BJ (cell line): ENCODE measurements around the gene HEBP1. TPM values are rescaled to one million over a fixed set of nuclear protein-coding genes. Genes with fewer than 3 reads are reported as not detected.

Experiments
- CTCF ChIA-PET: fragments of 350-600 bp; formaldehyde crosslinking; extraction: SDS; loops from one replicate; lab custom pipeline; 2021; ENCODE audit warnings: antibody characterized with exemption, inconsistent platforms; lab: Yijun Ruan, JAX
- POLR2A ChIA-PET: fragments of 300-600 bp; sonication (Branson Sonifier 250); formaldehyde crosslinking; extraction: SDS; loops from one replicate; lab custom pipeline; 2021; ENCODE audit warnings: antibody characterized with exemption; lab: Charles Lee
- DNase-seq: peaks from one replicate; pipeline ENCODE4 v3.0.0-alpha.2; 2011; ENCODE audit warnings: low read depth
- H3K27me3 ChIP-seq: 2 replicates; pipeline ENCODE4 v1.6.0; 2011; ENCODE audit warnings: low read length; ENCODE audit not compliant: control insufficient read depth, insufficient read depth
- H3K36me3 ChIP-seq: 2 replicates; pipeline ENCODE4 v1.5.1; 2011; ENCODE audit warnings: low read length; ENCODE audit not compliant: control insufficient read depth, insufficient read depth
- H3K4me3 ChIP-seq: 2 replicates; pipeline ENCODE4 v1.5.1; 2011; ENCODE audit warnings: low read depth, mild to moderate bottlenecking, control low read depth, low read length
- CTCF ChIP-seq: IDR thresholded peaks from 2 replicates; pipeline ENCODE4 v1.5.1; 2011; ENCODE audit warnings: low read depth, mild to moderate bottlenecking, control low read depth, inconsistent platforms, low read length, moderate library complexity; ENCODE audit not compliant: insufficient read depth
- polyA plus RNA-seq: library from polyadenylated mRNA; depleted of rRNA; stranded (reverse); fragments of >200 nt; gene quantifications from 2 replicates; pipeline ENCODE4 v1.2.3, GENCODE V29; 2011

HEBP1 gene
- polyA plus RNA-seq, 1 experiment, result 41.9 TPM

- Histone ChIP-seq H3K4me3 (no peak overlapping the region), H3K36me3 (no peaks in the 10 kb centered on the region), H3K27me3 (no peaks in the 10 kb centered on the region)
- no peak for TF ChIP-seq CTCF
- POLR2A ChIA-PET, result no interaction called here
- CTCF ChIA-PET, result interaction anchor here (0.7 to 1.4 kb wide), 4 partner anchors 12 to 208 kb away, joined by 3 to 6 read pairs (median 4); no protein-coding TSS in a partner anchor
- no peak for DNase-seq
These were observed 26.2 kb upstream of the HEBP1 start for GRCh38 chr12:13026286-13026685.

GRCh38 chr12:13024531-13024916, 24.5 kb upstream of the HEBP1 start:
- Histone ChIP-seq H3K27me3 (0 out of 2 replicates have a peak, but pooled peaks cover 2% of the 10 kb centered on the region), H3K4me3 (no peak overlapping the region), H3K36me3 (no peaks in the 10 kb centered on the region)
- ChIA-PET POLR2A (no interaction called here), CTCF (interaction anchor here (0.6 to 2.6 kb wide), 30 partner anchors 9 to 254 kb away, joined by 3 to 22 read pairs (median 4); partner anchors contain the start of gene FAM234B)
- no peak for DNase-seq
- no peak for TF ChIP-seq CTCF

GRCh38 chr12:13023811-13024530, 23.9 kb upstream of the HEBP1 start:
- CTCF ChIA-PET, result interaction anchor here (0.6 to 2.6 kb wide), 32 partner anchors 8 to 255 kb away, joined by 3 to 22 read pairs (median 4); partner anchors contain the start of gene FAM234B
- POLR2A ChIA-PET, result no interaction called here
- TF ChIP-seq CTCF, result peak; percentile 74

GRCh38 chr12:13022851-13023271, 22.8 kb upstream of the HEBP1 start:
- no peak for DNase-seq
- H3K36me3 ChIP-seq, result no peaks in the 10 kb centered on the region
- H3K4me3 ChIP-seq, result no peak overlapping the region
- H3K27me3 ChIP-seq, result 0 out of 2 replicates have a peak, but pooled peaks cover 2% of the 10 kb centered on the region
- ChIA-PET CTCF (interaction anchor here (1.5 to 2.6 kb wide), 10 partner anchors 15 to 232 kb away, joined by 3 to 22 read pairs (median 8); no protein-coding TSS in a partner anchor), POLR2A (no interaction called here)
- TF ChIP-seq CTCF, result no peak

More at GRCh38 chr12:13023811-13024530, 23.9 kb upstream of the HEBP1 start:
- Histone ChIP-seq H3K36me3 (no peaks in the 10 kb centered on the region), H3K27me3 (0 out of 2 replicates have a peak, but pooled peaks cover 2% of the 10 kb centered on the region), H3K4me3 (no peak overlapping the region)
- DNase-seq, result no peak

GRCh38 chr12:13011098-13011497, 11.0 kb upstream of the HEBP1 start:
- DNase-seq, result no peak
- TF ChIP-seq CTCF, result no peak
- ChIA-PET CTCF (no interaction called here), POLR2A (no interaction called here)
- Histone ChIP-seq H3K27me3 (no peaks in the 10 kb centered on the region), H3K4me3 (no peak overlapping the region), H3K36me3 (no peaks in the 10 kb centered on the region)
